Vagina (tissue), 2 donors: ENCODE results near the gene ASB7.

Experiments
- POLR2A ChIP-seq, 2 donors: fragments of 450-650 bp; IDR thresholded peaks; one replicate each; pipeline ENCODE4 v1.6.1; 2017; ENCODE audit warnings: antibody characterized with exemption in 2 of 2, mild to moderate bottlenecking in 2 of 2, moderate library complexity in 2 of 2
- POLR2AphosphoS5 ChIP-seq, 2 donors: sonication (generic); formaldehyde crosslinking; IDR thresholded peaks; one replicate each; pipeline ENCODE4 v1.9.0; 2017; ENCODE audit warnings: antibody characterized with exemption in 2 of 2, mild to moderate bottlenecking in 2 of 2, low read depth in 1 of 2; ENCODE audit not compliant: insufficient read depth in 1 of 2
- TF ChIP-seq, protein P1 (sequence below), 3 experiments: fragments of 450-650 bp in 2 of 3; fragments of 200-600 bp in 1 of 3; sonication (generic) in 1 of 3; IDR thresholded peaks; one replicate each; pipeline ENCODE4 v1.5.1; 2017 to 2019; ENCODE audit warnings: antibody characterized with exemption in 3 of 3, mild to moderate bottlenecking in 2 of 3, moderate library complexity in 2 of 3

- TF ChIP-seq, protein P1, sequence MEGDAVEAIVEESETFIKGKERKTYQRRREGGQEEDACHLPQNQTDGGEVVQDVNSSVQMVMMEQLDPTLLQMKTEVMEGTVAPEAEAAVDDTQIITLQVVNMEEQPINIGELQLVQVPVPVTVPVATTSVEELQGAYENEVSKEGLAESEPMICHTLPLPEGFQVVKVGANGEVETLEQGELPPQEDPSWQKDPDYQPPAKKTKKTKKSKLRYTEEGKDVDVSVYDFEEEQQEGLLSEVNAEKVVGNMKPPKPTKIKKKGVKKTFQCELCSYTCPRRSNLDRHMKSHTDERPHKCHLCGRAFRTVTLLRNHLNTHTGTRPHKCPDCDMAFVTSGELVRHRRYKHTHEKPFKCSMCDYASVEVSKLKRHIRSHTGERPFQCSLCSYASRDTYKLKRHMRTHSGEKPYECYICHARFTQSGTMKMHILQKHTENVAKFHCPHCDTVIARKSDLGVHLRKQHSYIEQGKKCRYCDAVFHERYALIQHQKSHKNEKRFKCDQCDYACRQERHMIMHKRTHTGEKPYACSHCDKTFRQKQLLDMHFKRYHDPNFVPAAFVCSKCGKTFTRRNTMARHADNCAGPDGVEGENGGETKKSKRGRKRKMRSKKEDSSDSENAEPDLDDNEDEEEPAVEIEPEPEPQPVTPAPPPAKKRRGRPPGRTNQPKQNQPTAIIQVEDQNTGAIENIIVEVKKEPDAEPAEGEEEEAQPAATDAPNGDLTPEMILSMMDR (IDR thresholded peaks at IDR 0.05), result no peak
- TF ChIP-seq POLR2A (IDR thresholded peaks at IDR 0.05) (no peak), POLR2AphosphoS5 (IDR thresholded peaks at IDR 0.05; ENCODE audit: insufficient read depth in 1 of 2, low read depth in 1 of 2) (no peak)
Measured at GRCh38 chr15:100692246-100692645, 89.9 kb downstream of the ASB7 start.
